Skin epidermis (tissue), 12 donors: ENCODE results near the gene PRTG.

ENCODE experiments used
- H3K27ac ChIP-seq, 21 experiments: fragments of 200-600 bp; sonication (generic) in 11 of 21; one replicate each; pipeline ENCODE4 v1.5.0; 2020; ENCODE audit warnings: mild to moderate bottlenecking in 3 of 21, inconsistent platforms in 2 of 21, moderate library complexity in 2 of 21
- H3K4me3 ChIP-seq, 7 experiments: fragments of 200-600 bp; sonication (generic) in 2 of 7; one replicate each; pipeline ENCODE4 v1.5.0; 2020; ENCODE audit warnings: inconsistent platforms in 2 of 7, mild to moderate bottlenecking in 2 of 7, moderate library complexity in 1 of 7

Gene PRTG

GRCh38 chr15:55588070-55588814 lies 154.7 kb downstream of the PRTG start, which contains the start of gene PYGO1:
Gene PYGO1, minus strand, starts transcription at chr15:55588345. Its CDS starts 462 bp downstream, at chr15:55587883.
- peak within 1 kb of the TSS in 16 of 21 experiments; percentile 10 to 86 (median 70) for H3K27ac ChIP-seq
- H3K4me3 ChIP-seq: peak within 1 kb of the TSS; percentile 37 to 61 (median 49)

GRCh38 chr15:55587321-55588069 lies 155.5 kb downstream of the PRTG start:
- Histone ChIP-seq H3K27ac (peak overlapping the region in 11 of 21 experiments; percentile 10 to 86 (median 76)), H3K4me3 (peak overlapping the region; percentile 37 to 61 (median 49))

DNA sequence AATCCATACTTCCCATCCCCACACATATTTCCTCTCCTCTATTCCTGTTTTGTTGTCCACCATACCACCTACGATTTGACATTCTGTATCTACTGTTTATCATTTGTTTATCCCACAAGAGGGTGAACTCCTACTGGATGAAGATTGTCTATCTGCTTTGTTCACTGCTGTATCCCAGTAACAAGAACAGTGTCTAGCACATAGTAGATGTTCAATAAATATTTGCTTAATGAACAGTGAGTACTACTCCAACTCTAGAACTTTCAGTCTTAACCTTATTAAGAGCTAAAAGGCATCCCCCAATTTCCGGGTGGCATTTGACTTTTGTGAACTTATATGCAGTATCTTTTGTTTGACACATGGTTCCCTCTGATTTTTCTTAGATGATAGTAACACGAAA lies 156.1 kb downstream of the PRTG start:
- peak overlapping the region in 1 of 7 experiments; percentile 49 for H3K4me3 ChIP-seq
- H3K27ac ChIP-seq: no peak overlapping the region

DNA sequence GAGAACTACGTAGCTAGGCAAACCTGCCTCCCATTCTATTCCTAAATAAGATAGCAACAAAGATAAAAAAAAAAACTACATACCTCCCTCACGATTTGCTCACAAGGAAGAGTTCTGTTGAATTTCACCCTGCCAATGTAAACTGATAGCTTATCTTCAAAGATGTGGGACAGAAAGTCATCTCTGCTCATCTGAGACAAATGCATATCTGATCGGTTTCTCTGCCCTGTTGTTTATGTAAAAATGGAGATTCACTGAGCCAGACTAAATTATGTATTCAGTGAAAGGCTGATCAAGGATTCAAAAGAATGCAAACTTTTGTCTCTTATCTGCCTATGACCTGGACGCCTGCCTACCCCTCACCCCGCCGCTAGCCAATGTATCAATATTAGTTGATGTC lies 166.0 kb downstream of the PRTG start:
- no peak overlapping the region for H3K4me3 ChIP-seq
- H3K27ac ChIP-seq: no peak overlapping the region

DNA sequence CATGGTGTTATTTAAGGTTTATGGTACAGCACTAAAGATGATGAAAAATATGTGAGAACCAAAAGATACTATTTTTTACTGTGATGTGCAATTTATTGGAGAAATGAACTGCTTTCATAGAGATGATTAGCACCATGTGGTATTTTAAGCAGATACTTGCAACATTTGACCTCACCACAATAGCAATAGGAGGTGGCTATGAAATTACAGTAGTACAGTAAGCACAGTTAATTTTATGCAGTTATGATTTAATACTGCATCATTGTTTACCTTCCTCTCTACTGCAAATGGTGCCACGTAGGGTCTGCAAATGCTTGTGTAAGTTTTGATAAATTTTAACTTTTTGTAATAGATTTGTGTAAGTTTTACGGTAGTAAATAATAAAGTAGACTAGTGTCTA lies 168.9 kb downstream of the PRTG start:
- Histone ChIP-seq H3K4me3 (no peak overlapping the region), H3K27ac (no peak overlapping the region)

DNA sequence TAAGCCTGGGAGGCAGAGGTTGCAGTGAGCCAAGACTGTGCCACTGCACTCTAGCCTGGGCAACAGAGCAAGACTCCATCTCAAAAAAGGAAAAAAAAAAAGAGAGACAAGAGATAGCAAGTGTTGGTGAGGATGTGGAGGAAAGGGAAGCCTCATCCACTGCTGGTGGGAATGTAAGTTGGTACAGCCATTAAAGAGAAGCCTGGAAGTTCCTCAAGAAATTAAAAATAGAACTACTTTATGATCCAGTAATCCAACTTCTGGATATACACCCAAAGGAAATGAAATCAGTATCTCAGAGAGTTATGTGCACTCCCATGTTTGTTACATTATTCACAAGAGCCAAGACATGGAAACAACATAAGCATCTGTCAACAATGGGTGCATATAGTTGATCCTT lies 169.7 kb downstream of the PRTG start:
- no peak overlapping the region for H3K27ac ChIP-seq

DNA sequence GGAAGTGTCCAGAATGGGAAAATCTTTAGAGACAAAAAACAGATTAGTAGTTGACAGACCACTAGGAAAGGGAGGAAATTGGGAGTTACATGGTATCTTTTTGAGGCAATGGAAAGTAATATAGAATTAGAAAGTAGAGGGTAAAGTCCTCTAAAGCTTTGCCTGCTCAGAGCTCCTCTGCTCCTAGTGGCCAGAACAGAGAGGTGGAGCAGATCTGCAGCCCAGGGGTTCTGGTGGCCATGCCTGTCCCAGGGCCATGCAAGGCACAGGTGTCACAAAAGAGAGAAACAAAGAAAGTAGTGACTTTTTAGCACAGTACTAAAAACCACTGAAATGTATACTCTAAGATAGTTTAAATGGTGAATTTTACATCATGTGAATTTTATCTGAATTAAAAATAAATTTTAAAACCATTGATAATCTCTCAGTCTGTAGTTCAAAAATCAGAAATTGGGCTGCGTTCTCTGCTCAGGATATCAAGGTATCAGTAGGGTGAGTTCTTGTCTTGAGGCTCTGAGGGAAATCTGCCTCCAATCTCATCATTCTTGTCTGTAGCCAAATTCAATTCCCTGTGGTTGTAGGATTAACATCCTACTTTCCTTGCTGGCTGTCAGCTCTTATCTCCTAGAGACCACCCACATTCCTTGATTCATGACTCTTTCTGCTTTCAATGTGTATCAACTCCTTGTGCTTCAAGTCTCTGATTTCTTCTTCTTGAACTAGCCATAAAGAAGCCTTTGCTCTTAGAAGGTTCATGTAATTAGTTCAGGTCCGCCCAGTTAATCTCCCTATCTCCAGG lies 178.4 kb downstream of the PRTG start:
- no peak overlapping the region for H3K27ac ChIP-seq

More for the DNA sequence above, 169.7 kb downstream of the PRTG start:
- H3K4me3 ChIP-seq: no peak overlapping the region

DNA sequence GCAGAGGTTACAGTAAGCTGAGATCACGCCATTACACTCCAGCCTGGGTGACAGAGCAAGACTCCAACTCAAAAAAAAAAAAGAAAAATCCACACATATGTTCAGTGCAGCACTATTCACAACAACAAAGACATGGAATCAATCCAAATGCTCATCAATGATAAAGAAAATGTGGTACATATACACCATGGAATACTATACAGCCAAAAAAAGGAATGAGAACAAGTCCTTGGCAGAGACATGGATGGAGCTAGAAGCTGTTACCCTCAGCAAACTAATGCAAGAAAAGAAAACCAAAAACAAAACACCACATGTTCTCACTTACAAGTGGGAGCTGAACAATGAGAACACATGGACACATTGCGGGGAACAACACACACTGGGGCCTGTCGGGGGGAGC lies 180.4 kb downstream of the PRTG start:
- no peak overlapping the region for H3K4me3 ChIP-seq
- H3K27ac ChIP-seq: no peak overlapping the region

More for the DNA sequence above, 178.4 kb downstream of the PRTG start:
- no peak overlapping the region for H3K4me3 ChIP-seq
